Neural crest cell (in vitro differentiated cells): ENCODE results near the gene LIPG. TPM values are rescaled to one million over a fixed set of nuclear protein-coding genes. Genes with fewer than 3 reads are reported as not detected.
A peak's percentile ranks its signal among the peaks of the same experiment; 100 is the strongest.
"Not testable (repeated sequence)": the region's sequence is repeated elsewhere in the genome, so short reads cannot be mapped to it uniquely, and the experiment has no call there.

Experiments
- DNase-seq: peaks from one replicate; pipeline ENCODE4 v3.0.0; 2021; ENCODE audit warnings: low read depth, mixed read lengths, low spot score
- H3K27ac Mint-ChIP-seq: one replicate; pipeline ENCODE4 v1.8.0; 2021; ENCODE audit warnings: mild to moderate bottlenecking, mixed read lengths; ENCODE audit not compliant: unreplicated experiment
- H3K27me3 Mint-ChIP-seq: 2 replicates; pipeline ENCODE4 v1.8.0; 2021; ENCODE audit warnings: low read depth, mild to moderate bottlenecking, mixed read lengths
- H3K36me3 Mint-ChIP-seq: 2 replicates; pipeline ENCODE4 v1.8.0; 2021; ENCODE audit warnings: low read depth, mild to moderate bottlenecking, mixed read lengths
- H3K4me1 Mint-ChIP-seq: 2 replicates; pipeline ENCODE4 v1.8.0; 2021; ENCODE audit warnings: mixed read lengths
- H3K4me3 Mint-ChIP-seq: one replicate; pipeline ENCODE4 v1.8.0; 2021; ENCODE audit warnings: mild to moderate bottlenecking, mixed read lengths
- H3K9me3 Mint-ChIP-seq: 2 replicates; pipeline ENCODE4 v1.8.0; 2021; ENCODE audit warnings: mixed read lengths
- total RNA-seq: library from RNA; stranded (reverse); gene quantifications from 2 replicates; pipeline ENCODE4 v1.2.1, GENCODE V29; 2021
- TF ChIP-seq, protein P1 (sequence below): fragments of 200-600 bp; sonication (generic); conservative IDR thresholded peaks from 2 replicates; pipeline ENCODE4 v1.5.0; 2021; ENCODE audit warnings: antibody characterized with exemption, mild to moderate bottlenecking

Gene LIPG
- total RNA-seq, 1 donor from 2014 or later, result 32.4 TPM

- Mint-ChIP-seq H3K36me3 (peaks cover 25% of the 10 kb centered on the region), H3K9me3 (no peaks in the 10 kb centered on the region), H3K4me3 (no peak overlapping the region), H3K4me1 (peaks cover 18% of the 10 kb centered on the region), H3K27me3 (no peaks in the 10 kb centered on the region), H3K27ac (no peak overlapping the region)
- no peak for DNase-seq
- TF ChIP-seq, protein P1, sequence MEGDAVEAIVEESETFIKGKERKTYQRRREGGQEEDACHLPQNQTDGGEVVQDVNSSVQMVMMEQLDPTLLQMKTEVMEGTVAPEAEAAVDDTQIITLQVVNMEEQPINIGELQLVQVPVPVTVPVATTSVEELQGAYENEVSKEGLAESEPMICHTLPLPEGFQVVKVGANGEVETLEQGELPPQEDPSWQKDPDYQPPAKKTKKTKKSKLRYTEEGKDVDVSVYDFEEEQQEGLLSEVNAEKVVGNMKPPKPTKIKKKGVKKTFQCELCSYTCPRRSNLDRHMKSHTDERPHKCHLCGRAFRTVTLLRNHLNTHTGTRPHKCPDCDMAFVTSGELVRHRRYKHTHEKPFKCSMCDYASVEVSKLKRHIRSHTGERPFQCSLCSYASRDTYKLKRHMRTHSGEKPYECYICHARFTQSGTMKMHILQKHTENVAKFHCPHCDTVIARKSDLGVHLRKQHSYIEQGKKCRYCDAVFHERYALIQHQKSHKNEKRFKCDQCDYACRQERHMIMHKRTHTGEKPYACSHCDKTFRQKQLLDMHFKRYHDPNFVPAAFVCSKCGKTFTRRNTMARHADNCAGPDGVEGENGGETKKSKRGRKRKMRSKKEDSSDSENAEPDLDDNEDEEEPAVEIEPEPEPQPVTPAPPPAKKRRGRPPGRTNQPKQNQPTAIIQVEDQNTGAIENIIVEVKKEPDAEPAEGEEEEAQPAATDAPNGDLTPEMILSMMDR, result no peak
Measured at GRCh38 chr18:49573835-49574234, 12.0 kb downstream of the LIPG start.

DNA sequence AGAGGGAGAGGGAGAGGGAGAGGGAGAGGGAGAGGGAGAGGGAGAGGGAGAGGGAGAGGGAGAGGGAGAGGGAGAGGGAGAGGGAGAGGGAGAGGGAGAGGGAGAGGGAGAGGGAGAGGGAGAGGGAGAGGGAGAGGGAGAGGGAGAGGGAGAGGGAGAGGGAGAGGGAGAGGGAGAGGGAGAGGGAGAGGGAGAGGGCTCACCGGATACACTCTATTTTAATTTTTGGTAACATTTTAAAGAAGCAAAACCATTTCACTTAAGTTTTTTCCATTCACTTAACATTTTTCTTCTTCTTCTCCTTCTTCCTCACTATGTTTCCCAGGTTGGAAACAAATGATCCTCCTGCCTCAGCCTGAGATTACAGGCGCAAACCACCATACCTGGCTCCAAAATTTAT, 17.2 kb downstream of the LIPG start:
- not testable (repeated sequence) for H3K4me1 Mint-ChIP-seq, H3K27ac Mint-ChIP-seq, H3K9me3 Mint-ChIP-seq, H3K27me3 Mint-ChIP-seq, DNase-seq, H3K4me3 Mint-ChIP-seq
- H3K36me3 Mint-ChIP-seq, result peaks cover 28% of the 10 kb centered on the region

DNA sequence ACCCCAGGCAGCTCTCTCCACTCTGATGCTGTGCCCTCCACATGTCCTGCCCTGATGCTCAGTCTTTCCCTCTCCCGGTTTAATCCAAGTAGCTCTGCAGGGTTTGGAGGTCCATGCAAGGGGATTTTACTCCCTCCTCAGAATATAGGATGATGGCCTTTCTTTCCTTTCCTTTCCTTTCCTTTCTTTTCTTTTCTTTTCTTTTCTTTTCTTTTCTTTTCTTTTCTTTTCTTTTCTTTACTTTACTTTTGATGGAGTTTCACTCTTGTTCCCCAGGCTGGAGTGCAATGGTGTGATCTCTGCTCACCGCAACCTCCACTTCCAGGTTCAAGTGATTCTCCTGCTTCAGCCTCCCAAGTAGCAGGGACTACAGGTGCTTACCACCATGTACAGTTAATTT, 17.7 kb downstream of the LIPG start:
- H3K9me3 Mint-ChIP-seq, H3K4me3 Mint-ChIP-seq, DNase-seq, H3K4me1 Mint-ChIP-seq, H3K27me3 Mint-ChIP-seq: not testable (repeated sequence)
- peaks cover 27% of the 10 kb centered on the region for H3K36me3 Mint-ChIP-seq
- H3K27ac Mint-ChIP-seq, result peak overlapping the region; percentile 59

DNA sequence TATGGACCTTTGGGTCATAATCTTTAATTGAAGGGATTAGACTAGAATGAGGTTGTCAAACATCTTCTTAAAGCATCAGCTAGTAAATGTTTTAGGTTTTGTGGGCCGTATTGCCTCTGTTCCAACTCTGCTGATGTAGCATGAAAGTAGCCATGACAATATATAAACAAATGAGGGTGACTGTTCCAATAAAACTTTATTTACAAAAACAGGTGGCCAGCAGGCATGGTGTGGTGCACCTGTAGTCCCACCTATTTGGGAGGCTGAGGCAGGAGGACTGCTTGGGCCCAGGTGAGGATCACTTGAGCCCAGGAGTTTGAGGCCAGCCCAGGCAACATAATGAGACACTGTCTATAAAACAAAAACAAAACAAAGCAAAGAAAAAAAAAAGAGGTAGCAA, 18.4 kb downstream of the LIPG start:
- TF ChIP-seq, protein P1, result no peak
- Mint-ChIP-seq H3K4me1 (peaks cover 1% of the 10 kb centered on the region), H3K36me3 (peaks cover 22% of the 10 kb centered on the region), H3K9me3 (no peaks in the 10 kb centered on the region), H3K4me3 (no peak overlapping the region), H3K27me3 (no peaks in the 10 kb centered on the region), H3K27ac (no peak overlapping the region)
- DNase-seq, result no peak

DNA sequence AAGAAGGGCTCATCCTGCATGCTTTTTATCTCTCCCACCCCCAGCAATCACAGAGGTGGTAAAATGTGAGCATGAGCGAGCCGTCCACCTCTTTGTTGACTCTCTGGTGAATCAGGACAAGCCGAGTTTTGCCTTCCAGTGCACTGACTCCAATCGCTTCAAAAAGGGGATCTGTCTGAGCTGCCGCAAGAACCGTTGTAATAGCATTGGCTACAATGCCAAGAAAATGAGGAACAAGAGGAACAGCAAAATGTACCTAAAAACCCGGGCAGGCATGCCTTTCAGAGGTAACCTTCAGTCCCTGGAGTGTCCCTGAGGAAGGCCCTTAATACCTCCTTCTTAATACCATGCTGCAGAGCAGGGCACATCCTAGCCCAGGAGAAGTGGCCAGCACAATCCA, 19.5 kb downstream of the LIPG start:
- DNase-seq, result no peak
- Mint-ChIP-seq H3K27me3 (no peaks in the 10 kb centered on the region), H3K4me1 (peaks cover 12% of the 10 kb centered on the region), H3K27ac (no peak overlapping the region), H3K9me3 (no peaks in the 10 kb centered on the region), H3K4me3 (no peak overlapping the region), H3K36me3 (peaks cover 18% of the 10 kb centered on the region)
- TF ChIP-seq, protein P1, result no peak

DNA sequence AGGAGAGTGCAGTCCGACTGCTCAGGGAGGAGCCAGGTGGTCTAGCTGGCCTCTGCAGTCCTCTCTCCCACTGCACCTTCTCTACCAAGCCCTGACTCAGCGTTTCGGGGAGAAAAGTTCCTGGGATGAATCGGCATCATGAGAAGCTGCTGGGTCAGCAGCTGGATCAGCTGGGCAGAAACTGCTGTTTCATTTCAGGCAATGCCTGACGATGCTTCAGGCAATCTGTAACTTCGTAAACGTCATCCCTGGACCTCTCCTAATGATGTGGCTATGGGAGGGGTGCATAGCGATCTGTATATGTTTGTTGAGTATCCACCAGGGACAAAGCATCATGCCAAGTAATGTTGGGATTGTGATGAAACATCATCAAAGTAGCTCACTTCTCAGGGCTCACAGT, 20.7 kb downstream of the LIPG start:
- Mint-ChIP-seq H3K4me3 (no peak overlapping the region), H3K27me3 (no peaks in the 10 kb centered on the region), H3K9me3 (no peaks in the 10 kb centered on the region), H3K27ac (no peak overlapping the region), H3K4me1 (peaks cover 15% of the 10 kb centered on the region), H3K36me3 (peaks cover 20% of the 10 kb centered on the region)
- TF ChIP-seq, protein P1, result no peak
- DNase-seq, result no peak

DNA sequence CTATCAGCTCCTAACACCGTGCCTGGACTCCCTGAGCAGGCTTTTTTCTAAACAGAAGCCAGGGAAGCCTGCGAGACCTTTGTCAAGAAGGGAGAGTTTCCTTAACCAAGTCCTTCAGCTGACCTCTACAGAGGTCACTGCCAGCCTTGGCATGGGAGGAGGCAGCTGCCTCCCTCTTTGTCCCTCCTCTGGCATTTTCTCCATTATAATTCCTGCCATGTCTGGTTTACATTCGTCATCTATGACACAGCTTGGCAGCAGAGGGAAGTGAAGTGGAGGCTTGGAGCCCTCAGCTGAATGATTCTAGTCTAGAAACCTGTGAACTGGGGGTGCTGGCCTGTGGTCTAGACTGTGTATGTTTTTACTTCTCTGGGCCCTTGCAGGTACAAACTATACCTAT, 22.5 kb downstream of the LIPG start:
- Mint-ChIP-seq H3K27ac (no peak overlapping the region), H3K9me3 (no peaks in the 10 kb centered on the region), H3K4me3 (no peak overlapping the region), H3K4me1 (peaks cover 16% of the 10 kb centered on the region), H3K27me3 (no peaks in the 10 kb centered on the region), H3K36me3 (peaks cover 24% of the 10 kb centered on the region)
- TF ChIP-seq, protein P1, result no peak
- DNase-seq, result no peak

DNA sequence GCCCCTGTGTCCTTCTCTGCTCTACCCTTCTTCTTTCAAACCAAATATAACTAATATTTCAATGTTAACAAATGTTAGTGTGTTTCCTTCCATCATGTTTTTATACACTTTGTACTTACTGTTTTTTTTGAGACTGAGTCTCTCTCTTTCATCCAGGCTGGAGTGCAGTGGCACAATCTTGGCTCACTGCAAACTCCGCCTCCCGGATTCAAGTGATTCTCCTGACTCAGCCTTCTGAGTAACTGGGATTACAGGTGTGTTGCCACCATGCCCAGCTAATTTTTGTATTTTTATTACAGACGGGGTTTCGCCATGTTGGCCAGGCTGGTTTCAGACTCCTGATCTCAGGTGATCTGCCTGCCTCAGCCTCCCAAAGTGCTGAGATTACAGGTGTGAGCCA, 23.1 kb downstream of the LIPG start:
- not testable (repeated sequence) for H3K4me3 Mint-ChIP-seq, H3K27me3 Mint-ChIP-seq, DNase-seq, H3K9me3 Mint-ChIP-seq, H3K27ac Mint-ChIP-seq
- peaks cover 26% of the 10 kb centered on the region for H3K36me3 Mint-ChIP-seq
- peaks cover 16% of the 10 kb centered on the region for H3K4me1 Mint-ChIP-seq
